Measurements from ENCODE around the gene NDUFS8.

DNA sequence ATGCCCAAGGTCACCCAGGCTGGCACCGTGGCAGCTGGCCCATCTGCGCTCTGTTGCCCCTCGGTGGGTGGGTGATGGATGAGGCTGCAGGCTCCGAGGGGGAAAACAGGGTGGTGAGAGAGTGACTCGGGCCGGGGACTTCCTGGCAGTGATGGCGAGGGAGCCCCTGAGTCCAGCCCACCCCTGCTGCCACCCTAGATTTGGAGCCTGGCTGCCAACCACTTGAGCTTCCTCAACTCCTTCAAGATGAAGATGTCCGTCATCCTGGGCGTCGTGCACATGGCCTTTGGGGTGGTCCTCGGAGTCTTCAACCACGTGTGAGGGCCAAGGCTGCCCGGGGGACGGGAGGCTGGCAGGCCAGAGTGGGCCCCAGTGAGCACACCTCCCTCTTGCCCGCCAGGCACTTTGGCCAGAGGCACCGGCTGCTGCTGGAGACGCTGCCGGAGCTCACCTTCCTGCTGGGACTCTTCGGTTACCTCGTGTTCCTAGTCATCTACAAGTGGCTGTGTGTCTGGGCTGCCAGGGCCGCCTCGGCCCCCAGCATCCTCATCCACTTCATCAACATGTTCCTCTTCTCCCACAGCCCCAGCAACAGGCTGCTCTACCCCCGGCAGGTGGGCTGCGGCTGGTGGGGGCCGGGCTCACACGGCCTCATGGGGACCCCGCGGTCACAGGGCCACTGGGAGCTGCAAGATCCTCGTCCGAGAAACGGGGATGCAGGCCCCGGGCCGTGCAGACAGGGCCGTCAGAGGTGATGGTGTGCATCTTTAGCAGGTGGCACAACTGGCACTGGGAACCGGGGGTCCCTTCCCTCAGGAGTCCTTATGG is 18.4 kb downstream of the NDUFS8 start:
- TF ChIP-seq, protein P1, sequence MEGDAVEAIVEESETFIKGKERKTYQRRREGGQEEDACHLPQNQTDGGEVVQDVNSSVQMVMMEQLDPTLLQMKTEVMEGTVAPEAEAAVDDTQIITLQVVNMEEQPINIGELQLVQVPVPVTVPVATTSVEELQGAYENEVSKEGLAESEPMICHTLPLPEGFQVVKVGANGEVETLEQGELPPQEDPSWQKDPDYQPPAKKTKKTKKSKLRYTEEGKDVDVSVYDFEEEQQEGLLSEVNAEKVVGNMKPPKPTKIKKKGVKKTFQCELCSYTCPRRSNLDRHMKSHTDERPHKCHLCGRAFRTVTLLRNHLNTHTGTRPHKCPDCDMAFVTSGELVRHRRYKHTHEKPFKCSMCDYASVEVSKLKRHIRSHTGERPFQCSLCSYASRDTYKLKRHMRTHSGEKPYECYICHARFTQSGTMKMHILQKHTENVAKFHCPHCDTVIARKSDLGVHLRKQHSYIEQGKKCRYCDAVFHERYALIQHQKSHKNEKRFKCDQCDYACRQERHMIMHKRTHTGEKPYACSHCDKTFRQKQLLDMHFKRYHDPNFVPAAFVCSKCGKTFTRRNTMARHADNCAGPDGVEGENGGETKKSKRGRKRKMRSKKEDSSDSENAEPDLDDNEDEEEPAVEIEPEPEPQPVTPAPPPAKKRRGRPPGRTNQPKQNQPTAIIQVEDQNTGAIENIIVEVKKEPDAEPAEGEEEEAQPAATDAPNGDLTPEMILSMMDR (IDR thresholded peaks at IDR 0.05; ENCODE audit: low read depth, low read length, missing input control) = no peak
- TF ChIP-seq TAF1 (conservative IDR thresholded peaks at IDR 0.05) = no peak
- no peak for TF ChIP-seq YY1 (IDR thresholded peaks at IDR 0.05)
- TF ChIP-seq SP1 (IDR thresholded peaks at IDR 0.05) = no peak
- TF ChIP-seq EGR1 (IDR thresholded peaks at IDR 0.05; ENCODE audit: low read depth in 2 of 2) = no peak
- no peak for TF ChIP-seq RAD21 (IDR thresholded peaks at IDR 0.05)
- TF ChIP-seq, protein P2, sequence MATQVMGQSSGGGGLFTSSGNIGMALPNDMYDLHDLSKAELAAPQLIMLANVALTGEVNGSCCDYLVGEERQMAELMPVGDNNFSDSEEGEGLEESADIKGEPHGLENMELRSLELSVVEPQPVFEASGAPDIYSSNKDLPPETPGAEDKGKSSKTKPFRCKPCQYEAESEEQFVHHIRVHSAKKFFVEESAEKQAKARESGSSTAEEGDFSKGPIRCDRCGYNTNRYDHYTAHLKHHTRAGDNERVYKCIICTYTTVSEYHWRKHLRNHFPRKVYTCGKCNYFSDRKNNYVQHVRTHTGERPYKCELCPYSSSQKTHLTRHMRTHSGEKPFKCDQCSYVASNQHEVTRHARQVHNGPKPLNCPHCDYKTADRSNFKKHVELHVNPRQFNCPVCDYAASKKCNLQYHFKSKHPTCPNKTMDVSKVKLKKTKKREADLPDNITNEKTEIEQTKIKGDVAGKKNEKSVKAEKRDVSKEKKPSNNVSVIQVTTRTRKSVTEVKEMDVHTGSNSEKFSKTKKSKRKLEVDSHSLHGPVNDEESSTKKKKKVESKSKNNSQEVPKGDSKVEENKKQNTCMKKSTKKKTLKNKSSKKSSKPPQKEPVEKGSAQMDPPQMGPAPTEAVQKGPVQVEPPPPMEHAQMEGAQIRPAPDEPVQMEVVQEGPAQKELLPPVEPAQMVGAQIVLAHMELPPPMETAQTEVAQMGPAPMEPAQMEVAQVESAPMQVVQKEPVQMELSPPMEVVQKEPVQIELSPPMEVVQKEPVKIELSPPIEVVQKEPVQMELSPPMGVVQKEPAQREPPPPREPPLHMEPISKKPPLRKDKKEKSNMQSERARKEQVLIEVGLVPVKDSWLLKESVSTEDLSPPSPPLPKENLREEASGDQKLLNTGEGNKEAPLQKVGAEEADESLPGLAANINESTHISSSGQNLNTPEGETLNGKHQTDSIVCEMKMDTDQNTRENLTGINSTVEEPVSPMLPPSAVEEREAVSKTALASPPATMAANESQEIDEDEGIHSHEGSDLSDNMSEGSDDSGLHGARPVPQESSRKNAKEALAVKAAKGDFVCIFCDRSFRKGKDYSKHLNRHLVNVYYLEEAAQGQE (IDR thresholded peaks at IDR 0.05) = no peak
- TF ChIP-seq JUND (IDR thresholded peaks at IDR 0.05) = no peak
- TF ChIP-seq, protein P3, sequence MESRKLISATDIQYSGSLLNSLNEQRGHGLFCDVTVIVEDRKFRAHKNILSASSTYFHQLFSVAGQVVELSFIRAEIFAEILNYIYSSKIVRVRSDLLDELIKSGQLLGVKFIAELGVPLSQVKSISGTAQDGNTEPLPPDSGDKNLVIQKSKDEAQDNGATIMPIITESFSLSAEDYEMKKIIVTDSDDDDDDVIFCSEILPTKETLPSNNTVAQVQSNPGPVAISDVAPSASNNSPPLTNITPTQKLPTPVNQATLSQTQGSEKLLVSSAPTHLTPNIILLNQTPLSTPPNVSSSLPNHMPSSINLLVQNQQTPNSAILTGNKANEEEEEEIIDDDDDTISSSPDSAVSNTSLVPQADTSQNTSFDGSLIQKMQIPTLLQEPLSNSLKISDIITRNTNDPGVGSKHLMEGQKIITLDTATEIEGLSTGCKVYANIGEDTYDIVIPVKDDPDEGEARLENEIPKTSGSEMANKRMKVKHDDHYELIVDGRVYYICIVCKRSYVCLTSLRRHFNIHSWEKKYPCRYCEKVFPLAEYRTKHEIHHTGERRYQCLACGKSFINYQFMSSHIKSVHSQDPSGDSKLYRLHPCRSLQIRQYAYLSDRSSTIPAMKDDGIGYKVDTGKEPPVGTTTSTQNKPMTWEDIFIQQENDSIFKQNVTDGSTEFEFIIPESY (IDR thresholded peaks at IDR 0.05) = no peak
- TF ChIP-seq, protein P4, sequence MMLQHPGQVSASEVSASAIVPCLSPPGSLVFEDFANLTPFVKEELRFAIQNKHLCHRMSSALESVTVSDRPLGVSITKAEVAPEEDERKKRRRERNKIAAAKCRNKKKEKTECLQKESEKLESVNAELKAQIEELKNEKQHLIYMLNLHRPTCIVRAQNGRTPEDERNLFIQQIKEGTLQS (IDR thresholded peaks at IDR 0.05) = no peak
- TF ChIP-seq, protein P5, sequence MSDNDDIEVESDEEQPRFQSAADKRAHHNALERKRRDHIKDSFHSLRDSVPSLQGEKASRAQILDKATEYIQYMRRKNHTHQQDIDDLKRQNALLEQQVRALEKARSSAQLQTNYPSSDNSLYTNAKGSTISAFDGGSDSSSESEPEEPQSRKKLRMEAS (IDR thresholded peaks at IDR 0.05) = no peak
- TF ChIP-seq RXRA (IDR thresholded peaks at IDR 0.05) = no peak

Data from liver (tissue), 3 donors.